Measurements from ENCODE around the gene VPS18. TPM values are rescaled to one million over a fixed set of nuclear protein-coding genes. Genes with fewer than 3 reads are reported as not detected.

The VPS18 gene
- total RNA-seq, 1 donor from 2014 or later, result 21.3 TPM

GRCh38 chr15:40854161-40854560 is 40.1 kb upstream of the VPS18 start:
- peaks cover 28% of the 10 kb centered on the region for H3K27me3 ChIP-seq (ENCODE audit: low read depth)
- TF ChIP-seq CTCF (IDR thresholded peaks at IDR 0.05; ENCODE audit: borderline replicate concordance), result no peak
- intact Hi-C loops (cut with micrococcal nuclease), result no loop called here

GRCh38 chr15:40855706-40856234 is 38.5 kb upstream of the VPS18 start:
- no peak overlapping the region for H3K4me3 ChIP-seq
- peaks cover 34% of the 10 kb centered on the region for H3K27me3 ChIP-seq (ENCODE audit: low read depth)
- H3K4me1 ChIP-seq, result peaks cover 7% of the 10 kb centered on the region
- no peak for TF ChIP-seq CTCF (IDR thresholded peaks at IDR 0.05; ENCODE audit: borderline replicate concordance)
- H3K27ac ChIP-seq (replicated peaks), result no peak overlapping the region
- DNase-seq, result no peak
- H3K36me3 ChIP-seq, result no peaks in the 10 kb centered on the region
- H3K9me3 ChIP-seq (replicated peaks), result no peaks in the 10 kb centered on the region
- intact Hi-C loops (cut with micrococcal nuclease), result no loop called here

More at GRCh38 chr15:40854161-40854560, 40.1 kb upstream of the VPS18 start:
- no peaks in the 10 kb centered on the region for H3K9me3 ChIP-seq (replicated peaks)
- no peak for DNase-seq
- H3K36me3 ChIP-seq, result no peaks in the 10 kb centered on the region
- H3K4me3 ChIP-seq, result no peak overlapping the region
- no peak overlapping the region for H3K27ac ChIP-seq (replicated peaks)
- peaks cover 7% of the 10 kb centered on the region for H3K4me1 ChIP-seq

GRCh38 chr15:40856746-40857145 is 37.5 kb upstream of the VPS18 start:
- no peak for DNase-seq
- H3K9me3 ChIP-seq (replicated peaks), result no peaks in the 10 kb centered on the region
- H3K4me3 ChIP-seq, result no peak overlapping the region
- H3K27me3 ChIP-seq (ENCODE audit: low read depth), result peaks cover 35% of the 10 kb centered on the region
- TF ChIP-seq CTCF (IDR thresholded peaks at IDR 0.05; ENCODE audit: borderline replicate concordance), result no peak
- H3K4me1 ChIP-seq, result peaks cover 7% of the 10 kb centered on the region
- H3K36me3 ChIP-seq, result no peaks in the 10 kb centered on the region
- intact Hi-C loops (cut with micrococcal nuclease), result no loop called here
- no peak overlapping the region for H3K27ac ChIP-seq (replicated peaks)

GRCh38 chr15:40857601-40858341 is 36.5 kb upstream of the VPS18 start:
- H3K27me3 ChIP-seq (ENCODE audit: low read depth), result peaks cover 42% of the 10 kb centered on the region
- H3K4me3 ChIP-seq, result no peak overlapping the region
- DNase-seq, result peak; percentile 63
- peak; percentile 96 for TF ChIP-seq CTCF (IDR thresholded peaks at IDR 0.05; ENCODE audit: borderline replicate concordance)
- H3K27ac ChIP-seq (replicated peaks), result no peak overlapping the region
- no peaks in the 10 kb centered on the region for H3K36me3 ChIP-seq
- intact Hi-C loops (cut with micrococcal nuclease), result no loop called here
- no peaks in the 10 kb centered on the region for H3K9me3 ChIP-seq (replicated peaks)
- H3K4me1 ChIP-seq, result peaks cover 7% of the 10 kb centered on the region

GRCh38 chr15:40858706-40859105 is 35.5 kb upstream of the VPS18 start:
- Histone ChIP-seq H3K4me1 (peaks cover 7% of the 10 kb centered on the region), H3K9me3 (replicated peaks) (no peaks in the 10 kb centered on the region), H3K4me3 (no peak overlapping the region), H3K27me3 (ENCODE audit: low read depth) (peaks cover 50% of the 10 kb centered on the region), H3K27ac (replicated peaks) (no peak overlapping the region), H3K36me3 (no peaks in the 10 kb centered on the region)
- TF ChIP-seq CTCF (IDR thresholded peaks at IDR 0.05; ENCODE audit: borderline replicate concordance), result no peak
- no peak for DNase-seq
- intact Hi-C loops (cut with micrococcal nuclease), result no loop called here

Data from left ventricle myocardium inferior (tissue), 1 donor.